SK-N-MC (cell line): ENCODE results near the gene CCL26.

Experiments
- EZH2 ChIP-seq: fragments of 200-600 bp; sonication (generic); IDR thresholded peaks from one replicate; pipeline ENCODE4 v1.6.1; 2017; ENCODE audit warnings: antibody characterized with exemption
- FOXP2 ChIP-seq: optimal IDR thresholded peaks from 2 replicates; pipeline ENCODE3; 2011; ENCODE audit warnings: mild to moderate bottlenecking, moderate library complexity; ENCODE audit not compliant: insufficient read depth; ENCODE audit errors: extremely low read length, control extremely low read depth

DNA sequence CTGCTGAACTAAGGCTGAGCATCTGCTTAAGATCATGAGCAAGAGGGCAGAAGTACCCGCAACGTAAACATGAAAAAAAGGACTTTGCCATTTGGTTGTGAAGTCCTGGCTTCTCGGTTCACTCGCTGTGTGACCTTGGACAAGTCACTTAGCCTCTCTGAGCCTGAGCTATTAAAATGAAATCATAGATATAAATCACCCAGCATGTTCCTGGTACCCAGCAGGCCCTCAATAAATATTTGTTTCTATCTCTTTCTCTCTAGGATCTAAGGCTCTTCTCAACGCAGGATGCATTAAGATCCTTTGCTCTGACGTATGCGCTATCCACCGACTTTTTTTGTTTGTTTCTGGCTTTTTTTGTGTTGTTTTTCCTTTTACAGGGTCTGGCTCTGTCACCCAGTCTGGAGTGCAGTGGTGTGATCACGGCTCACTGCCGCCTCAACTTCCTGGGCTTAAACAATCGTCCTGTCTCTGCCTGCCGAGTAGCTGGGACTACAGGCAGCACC, 39.9 kb downstream of the CCL26 start:
- TF ChIP-seq EZH2 = no peak
- no peak for TF ChIP-seq FOXP2
